C4-2B (cell line): Measurements from ENCODE around the gene NLRC3.

ENCODE experiments used
- H3K27ac ChIP-seq: fragments of 450-650 bp; 2 replicates; pipeline ENCODE4 v1.5.1; 2017
- ZFX ChIP-seq: fragments of 450-650 bp; IDR thresholded peaks from 2 replicates; pipeline ENCODE4 v1.6.1; 2017
- TF ChIP-seq, protein P1 (sequence below): fragments of 450-650 bp; conservative IDR thresholded peaks from 2 replicates; pipeline ENCODE4 v1.5.1; 2017; ENCODE audit warnings: mild to moderate bottlenecking

The NLRC3 gene

DNA sequence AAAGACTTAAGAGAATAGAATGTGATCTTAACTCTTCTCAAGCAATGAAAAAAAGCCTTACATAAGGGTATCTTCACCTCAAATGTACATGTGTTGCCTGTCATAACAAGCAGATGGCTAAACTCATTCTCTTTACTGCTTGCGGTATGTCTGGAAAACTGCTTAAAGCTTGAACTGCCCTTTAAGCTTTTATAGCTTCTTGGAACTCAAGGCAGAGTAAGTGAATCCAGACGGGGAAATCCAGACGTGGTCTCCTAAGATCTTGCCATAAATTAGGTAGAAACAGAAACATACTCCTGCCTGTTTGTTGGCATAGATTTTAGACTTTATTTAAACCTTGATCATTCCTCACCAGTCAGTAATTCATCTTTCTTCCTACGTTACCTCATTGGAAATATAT is 56.8 kb downstream of the NLRC3 start:
- H3K27ac ChIP-seq, result no peak overlapping the region
- TF ChIP-seq, protein P1, sequence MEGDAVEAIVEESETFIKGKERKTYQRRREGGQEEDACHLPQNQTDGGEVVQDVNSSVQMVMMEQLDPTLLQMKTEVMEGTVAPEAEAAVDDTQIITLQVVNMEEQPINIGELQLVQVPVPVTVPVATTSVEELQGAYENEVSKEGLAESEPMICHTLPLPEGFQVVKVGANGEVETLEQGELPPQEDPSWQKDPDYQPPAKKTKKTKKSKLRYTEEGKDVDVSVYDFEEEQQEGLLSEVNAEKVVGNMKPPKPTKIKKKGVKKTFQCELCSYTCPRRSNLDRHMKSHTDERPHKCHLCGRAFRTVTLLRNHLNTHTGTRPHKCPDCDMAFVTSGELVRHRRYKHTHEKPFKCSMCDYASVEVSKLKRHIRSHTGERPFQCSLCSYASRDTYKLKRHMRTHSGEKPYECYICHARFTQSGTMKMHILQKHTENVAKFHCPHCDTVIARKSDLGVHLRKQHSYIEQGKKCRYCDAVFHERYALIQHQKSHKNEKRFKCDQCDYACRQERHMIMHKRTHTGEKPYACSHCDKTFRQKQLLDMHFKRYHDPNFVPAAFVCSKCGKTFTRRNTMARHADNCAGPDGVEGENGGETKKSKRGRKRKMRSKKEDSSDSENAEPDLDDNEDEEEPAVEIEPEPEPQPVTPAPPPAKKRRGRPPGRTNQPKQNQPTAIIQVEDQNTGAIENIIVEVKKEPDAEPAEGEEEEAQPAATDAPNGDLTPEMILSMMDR, result no peak
- TF ChIP-seq ZFX, result no peak

DNA sequence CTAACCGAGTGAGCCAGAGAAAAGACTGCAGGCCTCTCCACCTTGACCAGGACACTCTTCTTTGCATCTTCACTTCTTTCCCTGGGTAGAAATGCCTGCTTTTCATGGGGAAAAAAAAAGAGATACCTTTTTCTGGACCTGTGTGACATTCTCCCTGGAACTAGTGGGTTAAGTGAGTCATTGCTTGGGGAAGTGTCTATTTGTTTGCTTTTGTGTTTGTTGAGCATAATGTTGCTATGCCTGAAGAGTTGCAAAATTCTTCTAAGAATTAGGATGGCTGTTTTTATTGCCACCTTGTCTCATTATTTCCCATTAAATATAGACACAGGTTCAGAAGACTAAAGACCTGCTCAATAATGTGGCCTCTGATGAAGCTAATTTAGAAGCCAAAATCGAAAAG is 57.6 kb downstream of the NLRC3 start:
- H3K27ac ChIP-seq, result no peak overlapping the region
- TF ChIP-seq, protein P1, result no peak
- no peak for TF ChIP-seq ZFX

DNA sequence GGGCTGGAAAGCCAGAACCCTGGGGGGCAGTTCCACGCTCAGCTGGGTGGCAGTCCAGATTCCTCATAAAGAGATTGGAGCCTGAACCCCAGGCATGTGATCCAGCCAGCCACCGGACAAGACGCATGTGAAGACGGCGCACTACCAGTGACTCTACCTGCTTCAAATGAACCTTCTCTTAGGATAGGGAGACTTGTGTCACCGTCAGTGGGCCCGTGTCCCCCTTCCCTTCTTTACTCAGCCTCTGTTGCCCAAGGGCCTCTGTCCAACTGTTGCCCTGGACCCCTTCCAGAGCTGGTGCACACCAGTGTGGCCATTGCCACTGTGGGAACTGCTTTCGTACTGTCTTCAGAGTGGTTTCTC is 58.2 kb downstream of the NLRC3 start:
- H3K27ac ChIP-seq, result no peak overlapping the region
- TF ChIP-seq, protein P1, result no peak
- TF ChIP-seq ZFX, result no peak

DNA sequence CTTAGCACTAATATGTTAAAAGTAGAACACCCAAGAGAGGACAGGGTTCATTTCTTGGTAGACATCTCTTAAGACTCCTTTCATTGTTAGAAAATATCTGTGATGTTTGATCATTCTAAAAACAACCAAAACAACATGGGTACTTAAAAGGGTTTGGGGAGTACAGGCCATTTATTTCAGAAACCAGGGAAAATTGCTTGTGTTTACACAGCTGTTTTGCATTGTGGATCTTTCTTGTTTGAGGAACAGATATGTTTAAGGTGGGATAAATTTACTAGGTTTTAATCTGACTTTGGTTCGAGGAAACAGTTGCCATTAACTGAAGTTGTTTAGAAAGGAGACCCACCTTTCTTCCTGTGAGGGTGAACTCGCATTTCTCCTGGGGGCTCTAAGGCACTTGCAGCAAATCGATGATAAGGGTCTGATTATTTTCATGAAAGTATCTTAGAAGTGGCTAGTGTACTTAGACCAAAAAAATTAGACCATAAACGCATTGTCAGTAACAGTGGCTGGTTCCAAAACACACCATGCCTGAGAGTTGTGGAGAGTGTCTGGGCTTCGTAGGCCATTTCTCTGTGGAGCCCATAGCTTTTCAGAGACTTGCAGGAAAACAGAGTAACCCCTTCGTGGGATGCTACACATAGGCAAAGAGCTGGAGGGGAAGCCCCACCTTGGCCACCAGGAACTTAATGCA is 58.8 kb downstream of the NLRC3 start:
- TF ChIP-seq ZFX, result no peak
- TF ChIP-seq, protein P1, result no peak
- no peak overlapping the region for H3K27ac ChIP-seq

DNA sequence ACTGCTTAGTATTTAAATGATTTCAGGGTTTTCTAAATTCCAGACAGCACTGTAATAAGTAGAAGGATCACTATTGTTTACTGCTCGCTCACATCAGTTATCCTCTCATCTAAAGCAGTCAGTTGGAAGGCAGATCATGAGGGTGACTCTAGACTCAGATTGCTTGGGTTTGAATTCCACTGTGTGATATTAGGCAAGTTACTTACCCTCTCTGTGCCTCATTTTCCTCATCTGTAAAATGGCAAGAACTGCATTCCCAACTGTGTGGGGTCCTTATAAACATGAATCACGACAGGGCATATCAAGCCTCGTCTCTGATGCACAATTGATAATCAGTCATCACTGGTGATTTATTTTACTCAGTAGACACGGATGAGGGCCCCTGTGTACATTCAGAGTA is 61.3 kb downstream of the NLRC3 start:
- H3K27ac ChIP-seq, result no peak overlapping the region
- TF ChIP-seq, protein P1, result no peak
- no peak for TF ChIP-seq ZFX

DNA sequence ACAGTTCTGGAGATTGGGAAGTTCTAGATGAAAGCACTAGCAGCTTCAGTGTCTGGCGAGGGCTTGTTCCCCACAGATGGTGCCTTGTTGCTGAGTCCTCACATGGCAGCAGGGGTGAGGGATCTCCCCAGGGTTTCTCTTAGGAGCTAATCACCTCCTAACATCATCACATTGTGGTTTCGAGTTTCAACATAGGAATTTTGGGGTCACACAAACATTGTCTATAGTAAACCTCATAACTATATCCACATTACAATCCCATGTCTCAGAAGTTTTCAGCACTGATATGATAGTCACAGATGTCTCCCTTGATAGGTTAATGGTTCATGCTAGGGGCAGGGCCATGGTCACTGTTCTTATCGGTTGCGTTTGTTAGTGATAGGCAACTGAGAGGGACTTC is 62.6 kb downstream of the NLRC3 start:
- H3K27ac ChIP-seq, result no peak overlapping the region

DNA sequence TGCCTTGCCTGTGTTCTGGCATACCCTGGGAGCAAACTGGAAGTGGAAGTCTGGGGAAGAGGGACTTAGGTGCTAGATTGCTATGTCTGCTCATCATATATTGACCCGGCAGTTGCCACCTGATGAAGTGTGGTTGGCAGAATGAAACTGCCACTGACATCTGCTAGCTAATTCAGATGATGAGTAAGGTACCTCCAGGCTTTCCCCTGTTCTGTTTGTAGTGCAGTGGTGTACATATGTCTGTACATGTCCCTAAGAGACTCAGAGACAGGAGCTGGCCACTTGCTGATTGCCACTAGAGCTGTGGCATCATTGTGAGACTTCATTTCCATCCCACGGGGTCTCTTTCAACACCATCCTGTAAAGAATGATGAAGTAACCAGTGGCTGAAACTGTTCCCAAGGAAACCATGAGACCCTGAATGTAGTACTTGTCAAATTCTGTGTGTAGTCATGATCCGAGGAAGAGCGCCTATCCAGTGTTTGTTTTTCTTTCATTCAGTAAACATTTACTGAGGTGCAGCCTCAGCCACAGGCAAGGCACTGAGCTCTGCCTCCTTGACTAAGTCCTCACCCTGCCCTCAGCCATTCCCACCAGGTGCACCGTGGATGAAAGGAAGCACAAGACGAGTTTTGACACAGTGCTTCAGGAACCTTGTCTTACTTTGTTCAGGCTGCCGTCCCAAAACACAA is 63.2 kb downstream of the NLRC3 start:
- H3K27ac ChIP-seq, result no peak overlapping the region
- no peak for TF ChIP-seq ZFX

More for the DNA sequence above, 62.6 kb downstream of the NLRC3 start:
- no peak for TF ChIP-seq ZFX
- TF ChIP-seq, protein P1, result no peak
